ENCODE measurements around the gene BOK.
A peak's percentile ranks its signal among the peaks of the same experiment; 100 is the strongest.

BOK gene

GRCh38 chr2:241598061-241598460 lies 39.5 kb downstream of the BOK start:
- DNase-seq (ENCODE audit: low read depth in 1 of 2, low spot score in 1 of 2): no peak

GRCh38 chr2:241598487-241598886 lies 39.9 kb downstream of the BOK start:
- DNase-seq (ENCODE audit: low read depth in 1 of 2, low spot score in 1 of 2): no peak

- DNase-seq (ENCODE audit: low read depth in 1 of 2, low spot score in 1 of 2): no peak
Observed at GRCh38 chr2:241599615-241600014, 41.1 kb downstream of the BOK start.

- no peak for DNase-seq (ENCODE audit: low read depth in 1 of 2, low spot score in 1 of 2)
Observed at GRCh38 chr2:241601841-241602240, 43.3 kb downstream of the BOK start.

GRCh38 chr2:241602720-241603119 lies 44.2 kb downstream of the BOK start:
- DNase-seq (ENCODE audit: low read depth in 1 of 2, low spot score in 1 of 2): no peak

GRCh38 chr2:241603686-241604085 lies 45.1 kb downstream of the BOK start:
- DNase-seq (ENCODE audit: low read depth in 1 of 2, low spot score in 1 of 2): no peak

GRCh38 chr2:241606186-241606585 lies 47.6 kb downstream of the BOK start:
- DNase-seq (ENCODE audit: low read depth in 1 of 2, low spot score in 1 of 2): no peak

GRCh38 chr2:241607162-241607885 lies 48.8 kb downstream of the BOK start:
- DNase-seq (ENCODE audit: low read depth in 1 of 2, low spot score in 1 of 2): no peak

GRCh38 chr2:241608881-241609280 lies 50.3 kb downstream of the BOK start:
- DNase-seq (ENCODE audit: low read depth in 1 of 2, low spot score in 1 of 2): no peak

- DNase-seq (ENCODE audit: low read depth in 1 of 2, low spot score in 1 of 2): peak; percentile 77 to 80
Observed at GRCh38 chr2:241609859-241610793, 51.6 kb downstream of the BOK start.

GRCh38 chr2:241611062-241611461 lies 52.5 kb downstream of the BOK start:
- DNase-seq (ENCODE audit: low read depth in 1 of 2, low spot score in 1 of 2): no peak

GRCh38 chr2:241612156-241613016 lies 53.8 kb downstream of the BOK start:
- DNase-seq (ENCODE audit: low read depth in 1 of 2, low spot score in 1 of 2): no peak

GRCh38 chr2:241613017-241613780 lies 54.7 kb downstream of the BOK start:
- no peak for DNase-seq (ENCODE audit: low read depth in 1 of 2, low spot score in 1 of 2)

- no peak for DNase-seq (ENCODE audit: low read depth in 1 of 2, low spot score in 1 of 2)
Observed at GRCh38 chr2:241615041-241615440, 56.5 kb downstream of the BOK start.

GRCh38 chr2:241615522-241616052 lies 57.0 kb downstream of the BOK start:
- DNase-seq (ENCODE audit: low read depth in 1 of 2, low spot score in 1 of 2): no peak

- no peak for DNase-seq (ENCODE audit: low read depth in 1 of 2, low spot score in 1 of 2)
Observed at GRCh38 chr2:241616168-241617125, 57.9 kb downstream of the BOK start.

- no peak for DNase-seq (ENCODE audit: low read depth in 1 of 2, low spot score in 1 of 2)
Observed at GRCh38 chr2:241617431-241618154, 59.0 kb downstream of the BOK start.

- DNase-seq (ENCODE audit: low read depth in 1 of 2, low spot score in 1 of 2): no peak
Observed at GRCh38 chr2:241618296-241618805, 59.8 kb downstream of the BOK start.

All from activated CD4-positive, alpha-beta T cell treated with anti-CD3 and anti-CD28 coated beads, Interleukin-2, amount 50 U/mL, for 24 hours (primary cell).